Measurements from ENCODE around the gene NQO1.

Gene NQO1

DNA sequence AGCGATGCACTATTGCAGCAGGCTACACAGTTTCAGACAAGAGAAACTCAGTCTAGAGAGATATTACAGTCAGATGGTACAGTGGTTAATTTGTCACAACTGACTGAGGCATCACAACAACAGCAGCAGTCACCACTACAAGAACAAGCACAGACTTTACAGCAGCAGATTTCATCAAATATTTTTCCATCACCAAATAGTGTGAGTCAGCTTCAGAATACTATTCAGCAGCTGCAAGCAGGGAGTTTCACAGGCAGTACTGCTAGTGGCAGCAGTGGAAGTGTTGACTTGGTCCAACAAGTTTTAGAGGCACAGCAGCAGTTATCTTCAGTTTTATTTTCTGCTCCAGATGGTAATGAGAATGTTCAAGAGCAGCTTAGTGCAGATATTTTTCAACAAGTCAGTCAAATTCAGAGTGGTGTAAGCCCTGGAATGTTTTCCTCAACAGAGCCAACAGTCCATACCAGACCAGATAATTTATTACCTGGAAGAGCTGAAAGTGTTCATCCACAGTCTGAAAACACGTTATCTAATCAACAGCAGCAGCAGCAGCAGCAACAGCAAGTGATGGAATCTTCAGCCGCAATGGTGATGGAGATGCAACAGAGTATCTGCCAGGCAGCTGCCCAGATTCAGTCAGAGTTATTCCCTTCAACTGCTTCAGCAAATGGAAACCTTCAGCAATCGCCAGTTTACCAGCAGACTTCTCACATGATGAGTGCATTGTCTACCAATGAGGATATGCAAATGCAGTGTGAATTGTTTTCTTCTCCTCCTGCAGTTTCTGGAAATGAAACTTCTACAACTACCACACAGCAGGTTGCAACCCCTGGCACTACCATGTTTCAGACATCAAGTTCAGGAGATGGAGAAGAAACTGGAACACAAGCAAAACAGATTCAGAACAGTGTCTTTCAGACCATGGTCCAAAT is 34.1 kb downstream of the NQO1 start:
- TF ChIP-seq, protein P1, sequence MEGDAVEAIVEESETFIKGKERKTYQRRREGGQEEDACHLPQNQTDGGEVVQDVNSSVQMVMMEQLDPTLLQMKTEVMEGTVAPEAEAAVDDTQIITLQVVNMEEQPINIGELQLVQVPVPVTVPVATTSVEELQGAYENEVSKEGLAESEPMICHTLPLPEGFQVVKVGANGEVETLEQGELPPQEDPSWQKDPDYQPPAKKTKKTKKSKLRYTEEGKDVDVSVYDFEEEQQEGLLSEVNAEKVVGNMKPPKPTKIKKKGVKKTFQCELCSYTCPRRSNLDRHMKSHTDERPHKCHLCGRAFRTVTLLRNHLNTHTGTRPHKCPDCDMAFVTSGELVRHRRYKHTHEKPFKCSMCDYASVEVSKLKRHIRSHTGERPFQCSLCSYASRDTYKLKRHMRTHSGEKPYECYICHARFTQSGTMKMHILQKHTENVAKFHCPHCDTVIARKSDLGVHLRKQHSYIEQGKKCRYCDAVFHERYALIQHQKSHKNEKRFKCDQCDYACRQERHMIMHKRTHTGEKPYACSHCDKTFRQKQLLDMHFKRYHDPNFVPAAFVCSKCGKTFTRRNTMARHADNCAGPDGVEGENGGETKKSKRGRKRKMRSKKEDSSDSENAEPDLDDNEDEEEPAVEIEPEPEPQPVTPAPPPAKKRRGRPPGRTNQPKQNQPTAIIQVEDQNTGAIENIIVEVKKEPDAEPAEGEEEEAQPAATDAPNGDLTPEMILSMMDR (IDR thresholded peaks at IDR 0.05), result no peak

- TF ChIP-seq, protein P1 (IDR thresholded peaks at IDR 0.05), result no peak
Measured at GRCh38 chr16:69688589-69688988, 37.8 kb downstream of the NQO1 start.

GRCh38 chr16:69680358-69680757 is 46.0 kb downstream of the NQO1 start:
- TF ChIP-seq, protein P1 (IDR thresholded peaks at IDR 0.05), result no peak

DNA sequence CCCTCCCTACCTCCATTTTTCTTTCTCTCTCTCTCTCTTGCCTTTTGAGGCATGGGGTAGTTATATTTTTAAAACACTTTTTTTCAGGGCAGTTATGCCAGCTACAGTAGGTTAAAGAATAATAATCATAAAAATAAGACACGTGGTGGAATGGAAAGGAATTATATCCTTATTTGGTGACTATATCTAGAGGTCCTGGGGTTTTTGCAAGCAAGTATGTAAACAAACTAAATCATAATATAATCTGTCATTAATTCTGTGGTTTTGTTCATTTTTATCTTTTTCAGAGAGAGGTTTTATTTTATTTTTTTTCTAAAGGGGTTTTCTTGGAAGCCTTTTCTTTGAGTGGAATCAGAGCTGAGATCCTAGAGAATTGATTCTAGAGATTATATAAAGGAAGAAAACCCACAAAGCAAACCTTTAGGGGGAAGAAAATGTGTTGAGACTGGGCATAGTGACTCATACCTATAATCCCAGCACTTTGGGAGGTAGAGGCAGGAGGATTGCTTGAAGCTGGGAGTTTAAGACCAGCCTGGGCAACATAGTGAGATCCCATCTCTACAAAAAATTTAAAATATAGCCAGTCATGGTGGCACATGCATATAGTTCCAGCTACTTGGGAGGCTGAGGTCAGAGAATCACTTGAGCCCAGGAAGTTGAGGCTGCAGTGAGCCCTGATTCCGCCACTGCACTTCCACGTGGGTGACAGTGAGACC is 53.2 kb downstream of the NQO1 start:
- TF ChIP-seq, protein P1 (IDR thresholded peaks at IDR 0.05), result no peak

GRCh38 chr16:69672315-69672997 is 53.9 kb downstream of the NQO1 start:
- TF ChIP-seq, protein P1 (IDR thresholded peaks at IDR 0.05), result no peak

DNA sequence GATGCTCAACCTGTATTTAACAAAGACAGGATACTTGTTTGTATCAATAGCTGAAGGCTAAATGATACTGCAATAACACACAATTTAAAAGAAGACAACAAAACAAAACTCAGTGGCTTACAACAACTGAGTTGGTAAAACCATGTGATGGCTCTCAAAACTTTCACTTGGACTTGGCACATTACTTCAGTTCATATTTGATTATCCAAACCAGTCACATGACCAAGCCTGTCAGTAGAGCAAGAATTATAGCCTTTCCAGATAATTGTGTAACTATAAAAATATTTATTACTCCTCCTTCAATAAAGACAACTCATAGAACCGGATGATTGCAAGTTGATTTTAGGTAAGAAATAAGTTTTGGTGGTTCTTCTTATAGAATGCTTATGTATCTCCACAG is 56.8 kb downstream of the NQO1 start:
- TF ChIP-seq, protein P1 (IDR thresholded peaks at IDR 0.05), result no peak

- TF ChIP-seq, protein P1 (IDR thresholded peaks at IDR 0.05), result no peak
Measured at GRCh38 chr16:69663846-69664245, 62.5 kb downstream of the NQO1 start.
